GM12873 (cell line): ENCODE results near the gene SYNGR1.

ENCODE experiments used
- TF ChIP-seq, protein P1 (sequence below): IDR thresholded peaks from 2 replicates; pipeline ENCODE4 v1.5.1; 2012; ENCODE audit warnings: low read depth, mild to moderate bottlenecking, moderate library complexity, low read length, control low read depth; ENCODE audit not compliant: insufficient read depth; ENCODE audit errors: missing control alignments

Gene SYNGR1

GRCh38 chr22:39367035-39367434, 17.2 kb downstream of the SYNGR1 start:
- TF ChIP-seq, protein P1, sequence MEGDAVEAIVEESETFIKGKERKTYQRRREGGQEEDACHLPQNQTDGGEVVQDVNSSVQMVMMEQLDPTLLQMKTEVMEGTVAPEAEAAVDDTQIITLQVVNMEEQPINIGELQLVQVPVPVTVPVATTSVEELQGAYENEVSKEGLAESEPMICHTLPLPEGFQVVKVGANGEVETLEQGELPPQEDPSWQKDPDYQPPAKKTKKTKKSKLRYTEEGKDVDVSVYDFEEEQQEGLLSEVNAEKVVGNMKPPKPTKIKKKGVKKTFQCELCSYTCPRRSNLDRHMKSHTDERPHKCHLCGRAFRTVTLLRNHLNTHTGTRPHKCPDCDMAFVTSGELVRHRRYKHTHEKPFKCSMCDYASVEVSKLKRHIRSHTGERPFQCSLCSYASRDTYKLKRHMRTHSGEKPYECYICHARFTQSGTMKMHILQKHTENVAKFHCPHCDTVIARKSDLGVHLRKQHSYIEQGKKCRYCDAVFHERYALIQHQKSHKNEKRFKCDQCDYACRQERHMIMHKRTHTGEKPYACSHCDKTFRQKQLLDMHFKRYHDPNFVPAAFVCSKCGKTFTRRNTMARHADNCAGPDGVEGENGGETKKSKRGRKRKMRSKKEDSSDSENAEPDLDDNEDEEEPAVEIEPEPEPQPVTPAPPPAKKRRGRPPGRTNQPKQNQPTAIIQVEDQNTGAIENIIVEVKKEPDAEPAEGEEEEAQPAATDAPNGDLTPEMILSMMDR = no peak

DNA sequence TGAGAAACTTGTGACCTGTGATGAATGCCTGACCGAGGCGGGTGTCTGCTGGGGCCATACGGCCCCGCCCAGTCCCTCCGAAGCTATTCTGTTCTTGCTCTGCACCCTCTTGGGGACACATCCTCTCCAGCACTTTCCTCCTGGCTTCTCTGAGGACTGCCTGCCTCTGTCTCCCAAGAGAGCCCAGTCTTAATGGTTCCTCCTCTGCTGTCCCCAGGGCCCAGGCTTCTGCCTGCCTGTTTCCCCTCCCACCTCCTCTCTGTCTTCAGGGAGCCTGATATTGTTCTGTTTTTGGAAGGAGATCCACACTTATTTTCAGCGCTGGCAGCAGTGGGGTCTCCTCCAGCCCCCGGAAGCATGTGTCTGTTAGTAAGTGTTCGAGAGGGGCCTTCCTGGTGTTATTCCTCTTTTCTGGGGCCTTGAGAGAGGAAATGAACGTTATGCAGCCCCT, 18.7 kb downstream of the SYNGR1 start:
- TF ChIP-seq, protein P1 = no peak

DNA sequence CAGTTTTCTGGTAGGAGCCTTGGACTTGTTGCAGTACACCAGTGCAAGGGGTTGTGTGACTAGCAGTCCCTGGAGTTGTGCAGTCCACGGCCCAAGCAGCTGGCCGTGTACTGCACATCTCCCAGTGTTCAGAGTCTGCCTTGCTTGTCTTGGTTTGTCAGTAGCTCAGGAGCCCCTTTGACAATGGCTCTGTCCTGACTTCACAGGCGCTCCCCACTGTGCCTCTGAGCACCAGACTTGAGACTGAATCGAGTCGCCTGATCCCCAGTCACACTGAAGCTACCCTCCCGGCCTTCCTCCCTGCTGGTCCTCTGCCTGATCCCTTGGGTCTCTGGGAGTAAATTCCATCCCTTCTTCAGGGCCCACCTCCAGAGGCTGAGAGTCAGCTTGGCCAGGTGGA, 19.4 kb downstream of the SYNGR1 start:
- TF ChIP-seq, protein P1 = no peak

- TF ChIP-seq, protein P1 = no peak
Measured at GRCh38 chr22:39369586-39369985, 19.8 kb downstream of the SYNGR1 start.

DNA sequence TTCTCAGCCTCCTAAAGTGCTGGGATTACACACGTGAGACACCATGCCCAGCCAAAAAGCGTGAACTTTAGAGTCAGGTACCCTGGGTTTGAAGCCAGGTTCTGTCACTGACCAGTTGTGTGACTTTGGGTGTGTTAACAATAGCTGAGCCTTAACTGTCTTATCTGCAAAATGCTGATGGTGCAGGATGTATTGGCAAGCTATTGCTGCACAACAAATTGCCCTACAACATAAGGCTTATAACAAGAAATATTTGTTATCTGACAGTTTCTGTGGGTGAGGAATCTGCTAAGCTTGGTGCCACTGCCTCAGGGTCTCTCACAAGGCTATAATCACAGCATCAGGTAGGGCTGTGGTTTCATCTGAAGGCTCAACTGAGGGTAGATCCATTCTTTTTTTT, 21.9 kb downstream of the SYNGR1 start:
- TF ChIP-seq, protein P1 = no peak

- TF ChIP-seq, protein P1 = no peak
Measured at GRCh38 chr22:39374191-39374590, 24.4 kb downstream of the SYNGR1 start.

- TF ChIP-seq, protein P1 = no peak
Measured at GRCh38 chr22:39374801-39375200, 25.0 kb downstream of the SYNGR1 start.
